WTC11 (cell line): ENCODE data around the gene PTPRN2.

Source experiments
- CREB1 ChIP-seq: sonication (generic); formaldehyde crosslinking; IDR thresholded peaks from 2 replicates; pipeline ENCODE4 v1.8.0; 2023; ENCODE audit warnings: mild to moderate bottlenecking, missing genetic modification reagents
- EMX1 ChIP-seq: fragments of 250-450 bp; sonication (Bioruptor Pico); IDR thresholded peaks from 2 replicates; pipeline ENCODE4 v1.8.0; 2021; ENCODE audit warnings: mild to moderate bottlenecking
- ZNF219 ChIP-seq: sonication (generic); formaldehyde crosslinking; IDR thresholded peaks from 2 replicates; pipeline ENCODE4 v1.8.0; 2023; ENCODE audit warnings: missing genetic modification reagents, mild to moderate bottlenecking, borderline replicate concordance
- TF ChIP-seq, protein P1 (sequence below): fragments of 250-450 bp; sonication (Bioruptor Pico); IDR thresholded peaks from 2 replicates; pipeline ENCODE4 v1.9.0; 2021; ENCODE audit warnings: mild to moderate bottlenecking
- TF ChIP-seq, protein P2 (sequence below): fragments of 200-600 bp; IDR thresholded peaks from 2 replicates; pipeline ENCODE4 v1.8.0; 2022; ENCODE audit warnings: antibody characterized with exemption

DNA sequence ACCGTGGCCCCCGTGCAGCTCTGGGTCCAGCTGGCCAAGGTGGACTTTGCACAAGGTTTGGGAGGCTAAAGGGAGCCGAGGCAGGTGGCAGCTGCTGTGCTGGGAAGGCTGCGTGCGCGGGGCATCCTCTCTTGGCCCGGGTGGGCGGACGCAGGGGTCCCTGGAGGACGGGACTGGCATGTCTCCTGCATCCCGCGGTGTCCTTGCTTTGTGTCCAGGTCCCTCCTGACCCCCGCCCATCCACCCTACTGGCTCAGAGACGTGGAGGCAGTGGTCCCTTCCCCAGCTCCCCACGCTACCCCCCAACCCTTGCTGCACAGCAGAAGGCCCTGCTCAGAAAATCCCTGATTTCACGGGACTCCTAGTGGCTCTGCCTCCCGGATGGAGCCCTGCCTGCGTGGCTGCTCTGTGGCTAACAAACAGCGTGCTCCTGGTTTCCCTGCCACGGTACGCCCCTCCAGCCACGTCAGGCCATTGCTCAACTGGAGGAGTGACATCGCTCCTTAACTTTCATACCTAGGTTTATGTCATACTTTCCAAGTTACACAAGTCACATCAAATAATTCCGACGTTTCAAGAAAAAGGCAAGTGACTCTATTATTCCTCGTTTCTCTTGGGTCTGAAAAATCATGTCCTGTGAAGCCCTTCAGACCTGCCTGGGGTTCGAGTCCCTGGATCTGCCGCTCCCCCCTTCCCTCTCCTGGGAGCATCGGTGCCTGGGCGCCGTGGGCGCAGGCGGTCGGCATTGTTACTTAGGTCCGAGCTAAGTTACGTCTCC, 829.0 kb downstream of the PTPRN2 start:
- TF ChIP-seq CREB1 (CRISPR knock-in tag), result no peak
- TF ChIP-seq, protein P1, sequence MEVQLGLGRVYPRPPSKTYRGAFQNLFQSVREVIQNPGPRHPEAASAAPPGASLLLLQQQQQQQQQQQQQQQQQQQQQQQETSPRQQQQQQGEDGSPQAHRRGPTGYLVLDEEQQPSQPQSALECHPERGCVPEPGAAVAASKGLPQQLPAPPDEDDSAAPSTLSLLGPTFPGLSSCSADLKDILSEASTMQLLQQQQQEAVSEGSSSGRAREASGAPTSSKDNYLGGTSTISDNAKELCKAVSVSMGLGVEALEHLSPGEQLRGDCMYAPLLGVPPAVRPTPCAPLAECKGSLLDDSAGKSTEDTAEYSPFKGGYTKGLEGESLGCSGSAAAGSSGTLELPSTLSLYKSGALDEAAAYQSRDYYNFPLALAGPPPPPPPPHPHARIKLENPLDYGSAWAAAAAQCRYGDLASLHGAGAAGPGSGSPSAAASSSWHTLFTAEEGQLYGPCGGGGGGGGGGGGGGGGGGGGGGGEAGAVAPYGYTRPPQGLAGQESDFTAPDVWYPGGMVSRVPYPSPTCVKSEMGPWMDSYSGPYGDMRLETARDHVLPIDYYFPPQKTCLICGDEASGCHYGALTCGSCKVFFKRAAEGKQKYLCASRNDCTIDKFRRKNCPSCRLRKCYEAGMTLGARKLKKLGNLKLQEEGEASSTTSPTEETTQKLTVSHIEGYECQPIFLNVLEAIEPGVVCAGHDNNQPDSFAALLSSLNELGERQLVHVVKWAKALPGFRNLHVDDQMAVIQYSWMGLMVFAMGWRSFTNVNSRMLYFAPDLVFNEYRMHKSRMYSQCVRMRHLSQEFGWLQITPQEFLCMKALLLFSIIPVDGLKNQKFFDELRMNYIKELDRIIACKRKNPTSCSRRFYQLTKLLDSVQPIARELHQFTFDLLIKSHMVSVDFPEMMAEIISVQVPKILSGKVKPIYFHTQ (CRISPR knock-in tag), result no peak
- no peak for TF ChIP-seq ZNF219 (CRISPR knock-in tag)
- TF ChIP-seq, protein P2, sequence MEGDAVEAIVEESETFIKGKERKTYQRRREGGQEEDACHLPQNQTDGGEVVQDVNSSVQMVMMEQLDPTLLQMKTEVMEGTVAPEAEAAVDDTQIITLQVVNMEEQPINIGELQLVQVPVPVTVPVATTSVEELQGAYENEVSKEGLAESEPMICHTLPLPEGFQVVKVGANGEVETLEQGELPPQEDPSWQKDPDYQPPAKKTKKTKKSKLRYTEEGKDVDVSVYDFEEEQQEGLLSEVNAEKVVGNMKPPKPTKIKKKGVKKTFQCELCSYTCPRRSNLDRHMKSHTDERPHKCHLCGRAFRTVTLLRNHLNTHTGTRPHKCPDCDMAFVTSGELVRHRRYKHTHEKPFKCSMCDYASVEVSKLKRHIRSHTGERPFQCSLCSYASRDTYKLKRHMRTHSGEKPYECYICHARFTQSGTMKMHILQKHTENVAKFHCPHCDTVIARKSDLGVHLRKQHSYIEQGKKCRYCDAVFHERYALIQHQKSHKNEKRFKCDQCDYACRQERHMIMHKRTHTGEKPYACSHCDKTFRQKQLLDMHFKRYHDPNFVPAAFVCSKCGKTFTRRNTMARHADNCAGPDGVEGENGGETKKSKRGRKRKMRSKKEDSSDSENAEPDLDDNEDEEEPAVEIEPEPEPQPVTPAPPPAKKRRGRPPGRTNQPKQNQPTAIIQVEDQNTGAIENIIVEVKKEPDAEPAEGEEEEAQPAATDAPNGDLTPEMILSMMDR, result no peak
- no peak for TF ChIP-seq EMX1 (CRISPR knock-in tag)
